ENCODE results near the gene RNF113B. TPM values are rescaled to one million over a fixed set of nuclear protein-coding genes. Genes with fewer than 3 reads are reported as not detected.
A peak's percentile ranks its signal among the peaks of the same experiment; 100 is the strongest.

RNF113B gene
- total and polyA plus RNA-seq, 2 of the 4 experiments (the other 2 are of a cell fraction), result not detected

DNA sequence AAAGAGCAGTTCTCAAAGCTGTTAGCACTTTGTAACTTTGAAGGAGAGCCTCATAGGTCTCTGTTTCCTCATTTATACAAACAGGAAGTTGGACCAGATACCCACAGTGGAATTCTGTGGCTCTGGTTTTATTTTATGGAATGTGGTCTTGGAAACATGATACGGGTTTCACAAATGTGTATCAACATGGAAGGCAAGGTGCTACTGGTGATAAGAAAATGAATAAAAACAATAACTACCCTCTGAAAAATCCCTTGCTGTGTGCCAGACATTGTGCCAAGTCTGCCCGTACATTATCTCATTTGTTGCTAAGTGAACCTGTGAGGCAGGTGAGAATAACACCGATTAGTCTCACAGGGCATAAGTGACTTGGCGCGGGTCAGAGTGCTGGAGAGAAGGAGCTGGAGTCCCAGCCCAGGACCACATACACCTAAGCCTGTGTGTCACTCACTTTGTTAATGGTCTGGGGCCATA lies 45.0 kb upstream of the RNF113B start:
- Histone ChIP-seq H2BK20ac (ENCODE audit: low read depth, low read length) (peak overlapping the region; percentile 36; the same call in 1 of the 2 replicates), H3K14ac (replicated peaks; ENCODE audit: low read depth, low read length) (no peak overlapping the region), H4K5ac (ENCODE audit: low read depth, low read length) (peak overlapping the region; percentile 56; the same call in 1 of the 2 replicates), H2BK5ac (ENCODE audit: low read depth, low read length, poor library complexity, severe bottlenecking) (peak overlapping the region; percentile 82), H3K4me2 (ENCODE audit: low read depth, low read length) (peak overlapping the region; percentile 61; the same call in 1 of the 2 replicates), H4K91ac (ENCODE audit: insufficient read depth, low read depth, low read length) (peak overlapping the region; percentile 53; the same call in 1 of the 2 replicates), H3K27me3 (ENCODE audit: control insufficient read depth, insufficient read depth, low read length) (no peaks in the 10 kb centered on the region), H3K23ac (ENCODE audit: low read depth, low read length) (no peak overlapping the region), H2AFZ (replicated peaks; ENCODE audit: low read length, poor library complexity) (peak overlapping the region; percentile 37), H4K8ac (ENCODE audit: low read depth in 2 of 2, low read length in 2 of 2) (peak overlapping the region in 1 of 2 experiments; percentile 71; a peak in 2 of 4 replicates), H3K4me3 (ENCODE audit: insufficient read depth, low read depth, low read length) (no peak overlapping the region), H3K4ac (ENCODE audit: low read depth, low read length) (peak overlapping the region; percentile 19), H3K9me3 (ENCODE audit: control insufficient read depth, insufficient read depth, low read length) (no peaks in the 10 kb centered on the region), H3K27ac (ENCODE audit: insufficient read depth, low read length) (peak overlapping the region; percentile 73; the same call in 1 of the 2 replicates), H2BK120ac (ENCODE audit: low read depth, low read length) (peak overlapping the region; percentile 21), H3K4me1 (ENCODE audit: control insufficient read depth, insufficient read depth, low read length) (peaks cover 34% of the 10 kb centered on the region), H3K79me1 (ENCODE audit: low read depth in 1 of 2, low read length in 2 of 2) (peaks cover 58 to 92% of the 10 kb centered on the region in 2 experiments), H4K20me1 (ENCODE audit: insufficient read depth, low read length) (peaks cover 19% of the 10 kb centered on the region; the same call in 1 of the 2 replicates), H3K9me1 (ENCODE audit: insufficient read depth, low read length) (peaks cover 39% of the 10 kb centered on the region), H2AK9ac (replicated peaks; ENCODE audit: low read depth, low read length, poor library complexity) (no peak overlapping the region), H3K18ac (ENCODE audit: low read depth, low read length) (peak overlapping the region; percentile 62; the same call in 1 of the 2 replicates), H3K56ac (ENCODE audit: extremely low read depth, insufficient read depth, low read length) (no peak overlapping the region), H2BK15ac (ENCODE audit: low read depth, low read length) (no peak overlapping the region), H2AK5ac (ENCODE audit: low read depth, low read length) (peak overlapping the region; percentile 29; the same call in 1 of the 2 replicates), H3K36me3 (ENCODE audit: control insufficient read depth, insufficient read depth, low read length) (peaks cover 23% of the 10 kb centered on the region), H3K9ac (ENCODE audit: low read depth, low read length) (no peak overlapping the region)
- no peak for TF ChIP-seq RAD21 (IDR thresholded peaks at IDR 0.05; ENCODE audit: low read length)
- TF ChIP-seq MAFK (IDR thresholded peaks at IDR 0.05; ENCODE audit: low read depth, low read length), result no peak
- peak; percentile 10; the same call in 1 of the 2 replicates for TF ChIP-seq CEBPB (IDR thresholded peaks at IDR 0.05; ENCODE audit: low read depth, low read length)
- CTCF ChIA-PET, result interaction anchor here (0.5 to 0.8 kb wide), 2 partner anchors 16 to 366 kb away, joined by 3 read pairs; no protein-coding TSS in a partner anchor
- ATAC-seq (ENCODE audit: low read depth) (peak; percentile 73), DNase-seq (peak; percentile 77)
- in situ Hi-C loops (cut with MboI; ENCODE audit: low sequenced_read_pairs), result no loop called here
- BruUV-seq (replicated peaks), result no TSS peak
- POLR2A ChIA-PET (ENCODE audit: unreplicated experiment), result no interaction called here
- no CpG with 5 or more reads among the region's 5 CpGs for WGBS, 2 experiments (ENCODE audit: extremely low coverage in 2 of 2, insufficient read length in 1 of 2)
- intact Hi-C loops (cut with micrococcal nuclease), result no loop called here
- dilution Hi-C loops (cut with HindIII; ENCODE audit: low sequenced_read_pairs, unreplicated experiment), result no loop called here
